Activated T-cell treated with anti-CD3 and anti-CD28 coated beads, Interleukin-2, amount 50 U/mL, for 72 hours (primary cell): ENCODE results near the gene CPSF3. TPM values are rescaled to one million over a fixed set of nuclear protein-coding genes. Genes with fewer than 3 reads are reported as not detected.
A peak's percentile ranks its signal among the peaks of the same experiment; 100 is the strongest.

Experiments used
- ATAC-seq, 2 donors: fragments of 150-1000 bp; cut with Tn5 transposase; replicated peaks in 1 of 2; 2 replicates each; pipeline ENCODE4 v1.10.0; 2021; ENCODE audit warnings: moderate library complexity in 2 of 2, mild to moderate bottlenecking in 1 of 2
- DNase-seq, 2 donors: peaks; one replicate each; pipeline ENCODE4 v3.0.0; 2021 to 2022; ENCODE audit warnings: mixed read lengths in 1 of 2
- H3K27ac Mint-ChIP-seq: one replicate; pipeline ENCODE4 v1.8.0; 2022; ENCODE audit warnings: mild to moderate bottlenecking, moderate library complexity, mixed read lengths
- H3K27me3 Mint-ChIP-seq: one replicate; pipeline ENCODE4 v1.8.0; 2022; ENCODE audit warnings: low read depth, mixed read lengths
- H3K36me3 Mint-ChIP-seq, 2 donors: one replicate each; pipeline ENCODE4 v1.8.0; 2022; ENCODE audit warnings: mixed read lengths in 2 of 2, mild to moderate bottlenecking in 1 of 2; ENCODE audit not compliant: insufficient read depth in 2 of 2
- H3K4me1 Mint-ChIP-seq: one replicate; pipeline ENCODE4 v1.8.0; 2022; ENCODE audit warnings: low read depth, mixed read lengths
- H3K4me3 Mint-ChIP-seq, 2 donors: one replicate each; pipeline ENCODE4 v1.8.0; 2022; ENCODE audit warnings: mild to moderate bottlenecking in 2 of 2, mixed read lengths in 2 of 2, moderate library complexity in 2 of 2
- H3K9me3 Mint-ChIP-seq, 2 donors: one replicate each; pipeline ENCODE4 v1.8.0; 2022; ENCODE audit warnings: mixed read lengths in 2 of 2
- total RNA-seq, 2 donors: library from RNA; stranded (reverse); gene quantifications; one replicate each; pipeline ENCODE4 v1.2.3, GENCODE V29; 2022

Gene CPSF3
- total RNA-seq, 2 donors from 2014 or later = 62.3 to 75.0 TPM

DNA sequence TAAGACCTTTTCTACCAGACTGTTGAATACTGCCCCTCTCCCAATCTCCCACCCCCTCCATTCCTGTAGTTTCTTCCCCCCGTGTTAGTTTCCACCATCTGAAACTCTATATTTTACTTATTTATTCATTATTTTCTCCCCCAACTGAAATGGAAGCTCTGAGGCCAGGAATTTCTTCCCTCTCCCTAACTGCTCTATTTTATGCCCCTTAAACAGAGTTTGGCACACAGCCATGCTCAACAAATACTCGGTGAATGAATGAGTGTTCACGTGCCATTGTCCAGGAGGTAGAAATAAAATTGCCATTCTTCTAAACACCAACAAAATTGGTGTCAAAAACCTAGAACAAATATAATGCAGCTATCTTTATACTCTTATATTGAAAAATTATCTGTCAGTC, 5.7 kb upstream of the CPSF3 start:
- ATAC-seq (no peak), DNase-seq (no peak)
- Mint-ChIP-seq H3K27me3 (no peaks in the 10 kb centered on the region), H3K27ac (no peak overlapping the region), H3K4me3 (no peak overlapping the region), H3K36me3 (peaks cover 3 to 17% of the 10 kb centered on the region in 2 donors), H3K4me1 (peaks cover 60% of the 10 kb centered on the region), H3K9me3 (no peaks in the 10 kb centered on the region)

DNA sequence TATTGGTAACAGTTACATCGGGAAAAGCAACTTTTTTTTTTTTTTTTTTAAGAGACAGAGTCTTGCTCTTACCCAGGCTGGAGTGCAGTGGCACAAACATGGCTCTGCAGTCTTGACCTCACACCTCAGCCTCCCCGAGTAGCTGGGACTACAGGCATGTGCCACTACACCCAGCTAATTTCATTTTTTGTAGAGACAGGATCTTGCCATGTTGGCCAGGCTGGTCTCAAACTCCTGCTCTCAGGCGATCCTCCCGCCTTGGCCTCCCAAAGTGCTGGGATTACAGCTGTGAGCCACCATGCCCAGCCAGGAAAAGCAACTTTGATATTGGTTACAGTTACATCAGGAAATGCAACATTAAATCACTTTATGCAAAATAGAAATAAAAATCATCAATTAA, 4.7 kb upstream of the CPSF3 start:
- Mint-ChIP-seq H3K36me3 (peaks cover 3 to 20% of the 10 kb centered on the region in 2 donors), H3K9me3 (no peaks in the 10 kb centered on the region), H3K4me1 (peaks cover 62% of the 10 kb centered on the region), H3K27ac (peak overlapping the region; percentile 83), H3K4me3 (peak overlapping the region; percentile 36 to 62), H3K27me3 (no peaks in the 10 kb centered on the region)
- DNase-seq (no peak), ATAC-seq (no peak)

DNA sequence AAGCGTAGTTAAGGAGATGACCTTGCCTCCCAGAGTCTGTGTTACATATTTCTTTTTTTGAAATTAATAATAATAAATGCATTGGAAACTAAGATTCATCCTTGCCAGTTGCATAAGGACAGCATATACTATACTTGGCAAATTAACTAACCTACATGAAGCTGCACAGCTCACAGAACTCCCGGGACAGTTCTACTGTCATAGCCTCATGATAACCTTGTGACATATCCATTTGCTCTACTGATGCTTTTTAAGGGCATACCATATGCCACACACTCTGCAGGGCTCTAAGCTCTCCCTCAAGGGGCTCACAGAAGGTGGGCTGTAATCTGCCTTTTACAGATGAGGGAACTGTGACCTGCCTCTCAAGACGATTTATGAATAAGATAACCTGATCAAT, 3.9 kb upstream of the CPSF3 start:
- H3K4me1 Mint-ChIP-seq = peaks cover 65% of the 10 kb centered on the region
- H3K9me3 Mint-ChIP-seq = no peaks in the 10 kb centered on the region
- peak overlapping the region; percentile 36 to 41 for H3K4me3 Mint-ChIP-seq
- no peaks in the 10 kb centered on the region for H3K27me3 Mint-ChIP-seq
- H3K27ac Mint-ChIP-seq = no peak overlapping the region
- DNase-seq = no peak
- H3K36me3 Mint-ChIP-seq = peaks cover 3 to 24% of the 10 kb centered on the region in 2 donors
- no peak for ATAC-seq

DNA sequence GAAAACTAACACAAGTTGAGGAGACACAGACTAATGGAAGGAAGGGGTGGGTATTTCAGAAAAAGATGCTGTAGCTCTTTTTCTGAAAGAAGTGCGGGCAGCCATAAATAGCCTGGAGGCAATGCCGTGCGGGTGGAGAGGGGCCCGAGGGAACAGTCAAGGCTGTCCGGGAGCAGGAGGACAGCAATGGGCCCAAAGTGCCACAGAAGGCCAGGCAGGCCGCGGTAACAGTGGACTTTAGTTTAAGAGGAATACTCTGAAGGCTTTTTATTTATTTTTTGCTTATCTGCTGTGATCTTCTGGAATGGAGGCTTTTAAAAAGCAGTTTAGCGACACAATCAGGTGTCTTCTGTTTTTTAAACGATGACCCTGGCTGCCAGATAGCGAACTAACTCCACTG, 3.0 kb upstream of the CPSF3 start:
- H3K27ac Mint-ChIP-seq = no peak overlapping the region
- H3K36me3 Mint-ChIP-seq = peaks cover 3 to 24% of the 10 kb centered on the region in 2 donors
- peak overlapping the region in 1 of 2 donors; percentile 41 for H3K4me3 Mint-ChIP-seq
- H3K4me1 Mint-ChIP-seq = peaks cover 65% of the 10 kb centered on the region
- no peaks in the 10 kb centered on the region for H3K9me3 Mint-ChIP-seq
- DNase-seq (no peak), ATAC-seq (no peak)
- no peaks in the 10 kb centered on the region for H3K27me3 Mint-ChIP-seq

- Mint-ChIP-seq H3K9me3 (no peaks in the 10 kb centered on the region), H3K27ac (peak overlapping the region; percentile 92), H3K4me1 (peaks cover 53% of the 10 kb centered on the region), H3K27me3 (no peaks in the 10 kb centered on the region), H3K36me3 (peaks cover 0 to 18% of the 10 kb centered on the region in 2 donors), H3K4me3 (no peak overlapping the region)
- peak; percentile 42 to 49 for ATAC-seq
- peak; percentile 66 to 70 for DNase-seq
Measured at GRCh38 chr2:9422321-9423099, 944 bp upstream of the CPSF3 start.

DNA sequence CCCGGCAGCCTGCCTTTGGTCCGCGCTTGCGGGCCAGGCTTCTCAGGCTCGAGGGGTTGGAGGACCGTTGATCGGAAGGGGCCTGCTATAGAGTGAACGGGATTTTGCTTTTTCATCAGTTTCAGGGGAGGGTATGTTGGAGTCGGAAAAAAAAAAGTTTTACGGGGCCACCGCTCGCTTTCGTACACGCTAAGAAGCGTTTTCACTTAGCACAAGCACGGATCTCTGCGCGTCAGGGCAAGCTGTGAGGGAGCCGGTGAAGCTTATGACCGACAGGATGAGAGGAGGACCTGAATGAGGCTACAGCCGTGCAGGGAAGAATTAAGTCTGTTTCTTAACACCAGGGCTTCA, 443 bp downstream of the CPSF3 start:
- Mint-ChIP-seq H3K27me3 (no peaks in the 10 kb centered on the region), H3K4me1 (peaks cover 45% of the 10 kb centered on the region), H3K9me3 (no peaks in the 10 kb centered on the region), H3K27ac (no peak overlapping the region), H3K36me3 (peaks cover 0 to 12% of the 10 kb centered on the region in 2 donors), H3K4me3 (no peak overlapping the region)
- ATAC-seq (peak; percentile 4 to 18), DNase-seq (peak; percentile 35 to 36)

GRCh38 chr2:9424447-9425164, 1.2 kb downstream of the CPSF3 start:
- H3K27ac Mint-ChIP-seq = no peak overlapping the region
- no peak overlapping the region for H3K4me3 Mint-ChIP-seq
- ATAC-seq = no peak
- peaks cover 45% of the 10 kb centered on the region for H3K4me1 Mint-ChIP-seq
- H3K36me3 Mint-ChIP-seq = peaks cover 0 to 12% of the 10 kb centered on the region in 2 donors
- H3K27me3 Mint-ChIP-seq = no peaks in the 10 kb centered on the region
- no peaks in the 10 kb centered on the region for H3K9me3 Mint-ChIP-seq
- no peak for DNase-seq

DNA sequence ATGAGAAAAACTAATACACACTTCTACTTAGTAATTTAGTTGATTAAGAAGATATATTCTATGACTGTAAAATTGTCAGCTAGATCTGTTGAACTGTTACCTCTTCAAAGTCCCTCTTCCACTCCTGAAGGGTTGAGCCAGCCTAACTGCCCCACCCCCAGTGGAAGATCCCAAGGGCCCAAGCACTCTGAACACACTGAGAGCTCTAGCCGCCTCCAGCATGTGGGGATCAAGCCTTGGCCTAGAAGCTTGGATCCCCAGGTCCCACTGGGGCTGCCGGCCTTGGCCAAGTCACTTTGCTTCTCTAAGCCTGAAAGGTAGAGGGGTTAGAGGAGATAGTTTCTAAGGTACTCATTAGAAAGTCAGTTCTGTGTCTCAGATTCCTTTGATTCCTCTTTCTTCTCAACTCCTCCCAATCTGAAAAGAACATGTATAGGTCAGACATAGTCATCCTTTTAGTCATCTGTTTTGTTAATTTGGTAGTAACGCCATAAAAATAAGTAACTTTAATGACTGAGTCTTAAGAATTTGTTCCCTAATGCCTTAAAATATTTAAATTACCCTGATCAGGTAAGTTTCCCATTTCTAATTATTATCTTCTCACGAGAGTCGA, 5.6 kb downstream of the CPSF3 start:
- Mint-ChIP-seq H3K36me3 (peaks cover 6 to 28% of the 10 kb centered on the region in 2 donors), H3K4me1 (peaks cover 25% of the 10 kb centered on the region), H3K27me3 (no peaks in the 10 kb centered on the region), H3K9me3 (no peaks in the 10 kb centered on the region), H3K4me3 (no peak overlapping the region), H3K27ac (no peak overlapping the region)
- ATAC-seq (no peak), DNase-seq (no peak)

GRCh38 chr2:9430316-9431293, 7.2 kb downstream of the CPSF3 start:
- ATAC-seq (peak; percentile 25 to 47), DNase-seq (no peak)
- Mint-ChIP-seq H3K27ac (peak overlapping the region; percentile 94), H3K9me3 (no peaks in the 10 kb centered on the region), H3K4me1 (peaks cover 25% of the 10 kb centered on the region), H3K4me3 (peak overlapping the region in 1 of 2 donors; percentile 57), H3K36me3 (peaks cover 6 to 27% of the 10 kb centered on the region in 2 donors), H3K27me3 (no peaks in the 10 kb centered on the region)

GRCh38 chr2:9434489-9434888, 11.0 kb downstream of the CPSF3 start:
- H3K27ac Mint-ChIP-seq = no peak overlapping the region
- no peak for DNase-seq
- peaks cover 14% of the 10 kb centered on the region for H3K4me1 Mint-ChIP-seq
- H3K9me3 Mint-ChIP-seq = no peaks in the 10 kb centered on the region
- no peak overlapping the region for H3K4me3 Mint-ChIP-seq
- peaks cover 8 to 44% of the 10 kb centered on the region in 2 donors for H3K36me3 Mint-ChIP-seq
- ATAC-seq = no peak
- no peaks in the 10 kb centered on the region for H3K27me3 Mint-ChIP-seq

- no peak for DNase-seq
- H3K27me3 Mint-ChIP-seq = no peaks in the 10 kb centered on the region
- no peak overlapping the region for H3K4me3 Mint-ChIP-seq
- no peaks in the 10 kb centered on the region for H3K4me1 Mint-ChIP-seq
- H3K27ac Mint-ChIP-seq = no peak overlapping the region
- no peaks in the 10 kb centered on the region for H3K9me3 Mint-ChIP-seq
- peaks cover 9 to 38% of the 10 kb centered on the region in 2 donors for H3K36me3 Mint-ChIP-seq
- ATAC-seq = no peak
Measured at GRCh38 chr2:9439536-9439935, 16.1 kb downstream of the CPSF3 start.

DNA sequence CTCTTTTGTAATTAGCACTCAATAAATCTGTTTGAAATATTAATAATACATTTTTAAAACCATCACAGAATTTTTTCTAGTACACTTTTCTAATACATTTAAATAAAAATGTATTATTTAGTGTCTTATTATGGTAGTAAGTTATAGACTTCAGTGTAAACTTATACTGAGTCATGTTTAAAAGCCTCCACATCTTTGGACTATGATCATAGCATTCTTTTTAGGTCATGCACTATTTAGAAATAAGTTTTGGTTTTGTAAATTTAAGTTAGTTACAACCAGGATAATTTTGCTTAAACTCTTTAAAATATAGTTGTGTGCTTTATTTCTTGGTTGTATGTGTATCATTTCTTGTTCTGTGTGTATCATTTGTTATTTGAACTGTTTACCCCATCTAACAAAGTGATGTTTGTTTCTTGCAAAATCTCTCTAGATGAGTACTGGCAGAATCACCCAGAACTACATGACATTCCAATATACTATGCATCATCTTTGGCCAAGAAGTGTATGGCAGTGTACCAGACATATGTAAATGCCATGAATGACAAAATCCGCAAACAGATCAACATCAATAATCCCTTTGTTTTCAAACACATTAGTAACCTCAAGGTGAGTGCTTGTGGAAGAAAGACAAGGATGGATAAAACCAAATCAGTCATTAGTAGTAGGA, 16.7 kb downstream of the CPSF3 start:
- Mint-ChIP-seq H3K4me3 (no peak overlapping the region), H3K27ac (no peak overlapping the region), H3K36me3 (peaks cover 9 to 40% of the 10 kb centered on the region in 2 donors), H3K27me3 (no peaks in the 10 kb centered on the region), H3K4me1 (peaks cover 4% of the 10 kb centered on the region), H3K9me3 (no peaks in the 10 kb centered on the region)
- DNase-seq (no peak), ATAC-seq (no peak)
